GM21825 (cell line): ENCODE data around the gene KCNAB2.
"Not testable (repeated sequence)": the region's sequence is repeated elsewhere in the genome, so short reads cannot be mapped to it uniquely, and the experiment has no call there.

Experiments
- ATAC-seq: cut with Tn5 transposase; IDR thresholded peaks from one replicate; pipeline ENCODE4 v1.9.1; 2021; ENCODE audit warnings: mild to moderate bottlenecking, moderate library complexity; ENCODE audit not compliant: unreplicated experiment

KCNAB2 gene

GRCh38 chr1:6052543-6053205, 7.0 kb downstream of the KCNAB2 start:
- no peak for ATAC-seq

- no peak for ATAC-seq
Observed at GRCh38 chr1:6053206-6053546, 7.5 kb downstream of the KCNAB2 start.

GRCh38 chr1:6054596-6054995, 8.9 kb downstream of the KCNAB2 start:
- ATAC-seq, result no peak

GRCh38 chr1:6056572-6056948, 10.9 kb downstream of the KCNAB2 start:
- no peak for ATAC-seq

- ATAC-seq, result no peak
Observed at GRCh38 chr1:6057170-6057845, 11.6 kb downstream of the KCNAB2 start.

- no peak for ATAC-seq
Observed at GRCh38 chr1:6059866-6060265, 14.2 kb downstream of the KCNAB2 start.

GRCh38 chr1:6062670-6063069, 17.0 kb downstream of the KCNAB2 start:
- ATAC-seq, result no peak

GRCh38 chr1:6063532-6064053, 17.9 kb downstream of the KCNAB2 start:
- not testable (repeated sequence) for ATAC-seq

- ATAC-seq, result no peak
Observed at GRCh38 chr1:6065093-6065858, 19.6 kb downstream of the KCNAB2 start.

- no peak for ATAC-seq
Observed at GRCh38 chr1:6066680-6067079, 21.0 kb downstream of the KCNAB2 start.

- no peak for ATAC-seq
Observed at GRCh38 chr1:6068073-6068472, 22.4 kb downstream of the KCNAB2 start.

- ATAC-seq, result no peak
Observed at GRCh38 chr1:6068932-6069331, 23.2 kb downstream of the KCNAB2 start.

- no peak for ATAC-seq
Observed at GRCh38 chr1:6069573-6069972, 23.9 kb downstream of the KCNAB2 start.

GRCh38 chr1:6070450-6070974, 24.8 kb downstream of the KCNAB2 start:
- ATAC-seq, result no peak

GRCh38 chr1:6071219-6071618, 25.5 kb downstream of the KCNAB2 start:
- no peak for ATAC-seq

- ATAC-seq, result no peak
Observed at GRCh38 chr1:6072774-6073479, 27.2 kb downstream of the KCNAB2 start.

- no peak for ATAC-seq
Observed at GRCh38 chr1:6073480-6074053, 27.9 kb downstream of the KCNAB2 start.

- ATAC-seq, result no peak
Observed at GRCh38 chr1:6074192-6074901, 28.7 kb downstream of the KCNAB2 start.

- no peak for ATAC-seq
Observed at GRCh38 chr1:6075748-6076147, 30.1 kb downstream of the KCNAB2 start.

- not testable (repeated sequence) for ATAC-seq
Observed at GRCh38 chr1:6077061-6077460, 31.4 kb downstream of the KCNAB2 start.
